Activated T-helper 9 cell treated with anti-CD3 and anti-CD28 coated beads, Interleukin-2, amount 50 U/mL, for 16 hours (primary cell): ENCODE results near the gene TMEM25.
A peak's percentile ranks its signal among the peaks of the same experiment; 100 is the strongest.
"Not testable (repeated sequence)": the region's sequence is repeated elsewhere in the genome, so short reads cannot be mapped to it uniquely, and the experiment has no call there.

Experiments used
- DNase-seq: peaks from one replicate; pipeline ENCODE4 v3.0.0-alpha.2; 2020; ENCODE audit warnings: low read depth

TMEM25 gene

GRCh38 chr11:118532091-118532490, 1.1 kb downstream of the TMEM25 start:
- DNase-seq = no peak

GRCh38 chr11:118532852-118533768, 2.1 kb downstream of the TMEM25 start:
- no peak for DNase-seq

GRCh38 chr11:118533769-118534729, 3.1 kb downstream of the TMEM25 start:
- no peak for DNase-seq

- DNase-seq = no peak
Observed at GRCh38 chr11:118535261-118535660, 4.3 kb downstream of the TMEM25 start.

GRCh38 chr11:118536726-118537125, 5.7 kb downstream of the TMEM25 start:
- DNase-seq = no peak

- no peak for DNase-seq
Observed at GRCh38 chr11:118537409-118537980, 6.5 kb downstream of the TMEM25 start.

- DNase-seq = no peak
Observed at GRCh38 chr11:118544010-118544646, 13.1 kb downstream of the TMEM25 start.

- no peak for DNase-seq
Observed at GRCh38 chr11:118544647-118545010, 13.6 kb downstream of the TMEM25 start.

- DNase-seq = no peak
Observed at GRCh38 chr11:118545533-118545932, 14.5 kb downstream of the TMEM25 start.

- DNase-seq = no peak
Observed at GRCh38 chr11:118547132-118547531, 16.1 kb downstream of the TMEM25 start.

- DNase-seq = no peak
Observed at GRCh38 chr11:118552341-118552740, 21.3 kb downstream of the TMEM25 start.

- no peak for DNase-seq
Observed at GRCh38 chr11:118560806-118561205, 29.8 kb downstream of the TMEM25 start.

GRCh38 chr11:118565051-118565450, 34.1 kb downstream of the TMEM25 start:
- DNase-seq = no peak

- DNase-seq = no peak
Observed at GRCh38 chr11:118569670-118570069, 38.7 kb downstream of the TMEM25 start.

- DNase-seq = no peak
Observed at GRCh38 chr11:118570787-118571186, 39.8 kb downstream of the TMEM25 start.

GRCh38 chr11:118571701-118572060, 40.7 kb downstream of the TMEM25 start:
- DNase-seq = not testable (repeated sequence)

- peak; percentile 69 for DNase-seq
Observed at GRCh38 chr11:118572061-118572980, 41.3 kb downstream of the TMEM25 start, which contains the start of gene ARCN1. Gene ARCN1 (plus strand): TSS chr11:118572409. CDS start chr11:118572548, 139 bp downstream.

GRCh38 chr11:118572981-118573550, 42.1 kb downstream of the TMEM25 start:
- no peak for DNase-seq

- DNase-seq = no peak
Observed at GRCh38 chr11:118574636-118575035, 43.6 kb downstream of the TMEM25 start.

GRCh38 chr11:118577995-118578394, 47.0 kb downstream of the TMEM25 start:
- not testable (repeated sequence) for DNase-seq
